CD4-positive, alpha-beta T cell treated with Interleukin-4 for 4 hours (primary cell): Measurements from ENCODE around the gene RARA.
"Not testable (repeated sequence)": the region's sequence is repeated elsewhere in the genome, so short reads cannot be mapped to it uniquely, and the experiment has no call there.

Experiments
- DNase-seq: peaks from one replicate; pipeline ENCODE4 v3.0.0-alpha.2; 2020

The RARA gene

DNA sequence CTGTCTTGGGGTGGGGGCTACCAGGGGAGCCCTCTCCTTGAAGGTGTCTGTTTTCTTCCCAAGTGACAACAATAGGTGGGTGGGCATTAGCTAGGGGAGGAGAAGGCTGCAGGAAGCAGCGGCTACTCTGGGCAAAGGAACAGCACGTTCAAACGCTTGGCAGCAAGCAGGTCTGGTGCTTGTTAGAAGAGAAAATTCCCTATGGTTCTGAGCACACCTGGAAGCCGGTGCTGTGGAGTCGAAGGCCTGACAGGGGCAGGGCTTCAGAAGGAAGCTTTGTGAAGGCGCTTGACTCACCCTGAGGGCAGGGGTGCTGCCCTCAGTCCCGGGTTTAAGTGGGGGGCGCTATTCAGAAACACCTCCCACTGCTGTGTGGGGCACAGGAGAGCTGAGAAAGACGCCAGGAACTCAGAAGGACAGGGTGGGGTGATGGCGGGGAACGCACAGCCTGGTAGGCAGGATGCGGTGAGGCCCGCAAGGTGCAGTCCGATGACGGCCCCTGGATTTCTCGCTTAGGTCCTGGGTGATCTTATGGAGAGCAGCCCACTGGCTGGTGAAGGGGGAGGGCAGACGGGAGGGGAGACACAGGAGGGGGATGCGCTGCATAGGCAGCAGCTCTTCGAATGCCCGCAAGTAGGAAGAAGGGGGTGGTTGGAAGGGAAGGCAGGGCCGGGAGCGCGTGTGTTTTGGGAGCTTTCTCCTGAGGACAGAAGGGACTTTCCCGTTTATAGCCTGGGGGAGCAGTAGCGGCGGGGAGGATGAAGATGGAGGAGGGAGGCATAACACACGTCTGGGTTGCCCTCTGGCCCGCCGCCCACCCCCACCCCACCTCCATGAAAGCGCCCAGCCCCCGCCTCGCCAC lies 52.3 kb downstream of the RARA start:
- DNase-seq = no peak

GRCh38 chr17:40361925-40362695 lies 53.1 kb downstream of the RARA start:
- DNase-seq = no peak

- DNase-seq = peak; percentile 65
These were observed 53.7 kb downstream of the RARA start for GRCh38 chr17:40362696-40363110.

- no peak for DNase-seq
These were observed 54.3 kb downstream of the RARA start for GRCh38 chr17:40363111-40363827.

DNA sequence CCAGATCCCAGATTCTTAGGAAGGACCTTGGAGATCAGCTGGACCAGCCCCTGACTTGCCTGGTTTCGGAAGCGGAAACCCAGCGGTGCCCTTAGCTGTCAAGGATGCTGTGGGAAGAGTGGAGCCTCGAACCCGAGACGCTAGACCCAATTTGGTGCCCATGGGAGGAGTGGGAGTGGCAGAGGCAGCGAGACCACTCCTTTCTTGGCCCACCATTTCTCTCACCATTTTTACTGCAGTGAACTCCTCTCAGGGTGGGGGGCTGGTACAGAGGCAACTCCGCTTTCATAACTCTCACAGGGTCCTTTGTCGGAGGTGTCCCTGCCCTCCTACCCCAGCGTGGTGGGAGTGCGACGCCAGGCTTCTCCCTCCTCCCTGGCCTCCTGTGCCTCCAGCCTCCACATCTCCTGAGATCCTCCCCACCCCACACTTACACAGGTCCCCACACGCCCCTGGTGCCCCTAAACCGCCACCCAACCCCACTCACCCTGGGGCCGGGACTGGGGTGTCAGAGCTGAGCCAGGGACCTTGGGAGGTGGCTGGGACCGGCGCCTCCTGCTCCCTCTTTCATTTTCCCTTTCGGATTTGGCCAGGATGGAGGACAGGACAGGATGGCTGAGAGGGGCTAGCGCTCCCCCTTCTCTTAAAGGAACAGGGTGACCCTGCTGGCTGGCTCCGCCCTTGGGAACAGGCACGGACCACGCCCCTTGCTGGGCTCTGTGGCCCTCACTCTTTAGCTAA lies 55.3 kb downstream of the RARA start, which contains the start of gene GJD3:
Gene GJD3, minus strand, starts transcription at position 617 of the 741 bp plus-strand sequence. CDS start 922 bp downstream, outside the sequence.
- DNase-seq = no peak

DNA sequence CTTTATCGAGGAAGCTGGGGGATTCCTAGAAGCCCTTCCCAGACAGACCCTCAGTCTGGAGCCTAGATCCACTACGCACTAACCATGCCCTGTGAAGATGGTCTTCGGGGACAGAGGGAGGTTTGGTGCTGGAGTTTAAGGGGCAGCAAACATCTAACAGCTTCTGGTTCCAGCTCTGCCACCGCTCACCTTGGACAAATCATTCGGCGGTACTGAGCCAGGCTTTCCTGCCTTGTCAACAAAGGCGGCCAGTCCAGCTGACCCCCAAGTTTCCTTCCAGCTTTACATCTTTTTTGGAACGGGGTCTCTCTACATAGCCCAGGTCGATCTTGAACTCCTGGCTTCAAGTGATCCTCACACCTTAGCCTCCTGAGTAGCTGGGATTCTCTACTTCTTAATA lies 55.9 kb downstream of the RARA start:
- DNase-seq = no peak

DNA sequence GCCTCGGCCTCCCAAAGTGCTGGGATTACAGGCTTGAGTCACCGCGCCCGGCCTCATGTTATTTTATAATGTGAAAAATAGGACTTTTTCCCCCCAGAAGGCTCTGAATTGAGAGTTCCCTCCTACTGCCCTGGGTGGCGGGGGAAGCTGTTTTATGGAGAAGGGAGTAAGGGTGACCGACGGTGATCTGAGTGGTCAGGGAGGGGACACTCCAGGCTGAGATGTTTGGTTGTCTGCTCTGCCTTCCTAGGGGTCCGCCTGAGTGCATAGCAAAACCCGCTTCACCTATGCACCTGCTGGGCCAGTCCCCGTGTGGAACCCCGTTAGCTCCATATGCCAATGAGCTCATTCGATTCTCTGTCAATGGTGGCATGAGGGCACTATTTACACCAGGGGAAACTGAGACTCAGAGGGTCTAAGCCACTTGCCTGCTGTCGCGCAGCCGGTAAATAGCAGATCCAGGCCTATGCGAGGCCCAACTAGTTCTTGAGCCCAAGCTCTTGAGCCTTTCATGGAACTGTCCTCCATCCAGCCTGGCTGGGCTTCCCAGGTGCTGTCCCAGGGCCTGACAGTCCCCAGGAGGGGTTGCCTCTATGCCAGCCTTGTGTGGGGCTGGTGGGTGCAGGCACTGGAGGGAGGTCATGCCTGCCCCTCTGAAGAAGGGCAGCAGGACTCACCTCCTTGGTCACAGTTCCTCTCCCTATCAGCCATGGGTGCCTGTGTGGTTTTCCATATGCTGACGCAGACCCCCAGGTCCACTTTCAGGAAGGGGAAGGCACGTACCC lies 57.3 kb downstream of the RARA start:
- no peak for DNase-seq

GRCh38 chr17:40366861-40367518 lies 58.0 kb downstream of the RARA start:
- DNase-seq = no peak

DNA sequence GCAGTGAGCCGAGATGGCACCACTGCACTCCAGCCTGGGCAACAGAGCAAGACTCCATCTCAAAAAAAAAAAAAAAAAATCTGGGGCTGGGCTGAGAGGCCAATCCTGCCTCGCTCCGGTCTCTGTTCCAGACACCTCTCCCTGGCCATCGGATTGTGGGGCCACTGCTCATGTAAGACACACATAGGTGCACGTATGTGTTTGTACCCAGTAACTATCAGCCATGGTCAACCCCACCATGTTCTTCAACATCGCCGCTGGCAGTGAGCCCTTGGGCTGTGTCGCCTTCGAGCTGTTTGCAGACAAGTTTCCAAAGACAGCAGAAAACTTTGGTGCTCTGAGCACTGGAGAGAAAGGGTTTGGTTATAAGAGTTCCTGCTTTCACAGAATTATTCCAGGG lies 58.7 kb downstream of the RARA start:
- DNase-seq = not testable (repeated sequence)

DNA sequence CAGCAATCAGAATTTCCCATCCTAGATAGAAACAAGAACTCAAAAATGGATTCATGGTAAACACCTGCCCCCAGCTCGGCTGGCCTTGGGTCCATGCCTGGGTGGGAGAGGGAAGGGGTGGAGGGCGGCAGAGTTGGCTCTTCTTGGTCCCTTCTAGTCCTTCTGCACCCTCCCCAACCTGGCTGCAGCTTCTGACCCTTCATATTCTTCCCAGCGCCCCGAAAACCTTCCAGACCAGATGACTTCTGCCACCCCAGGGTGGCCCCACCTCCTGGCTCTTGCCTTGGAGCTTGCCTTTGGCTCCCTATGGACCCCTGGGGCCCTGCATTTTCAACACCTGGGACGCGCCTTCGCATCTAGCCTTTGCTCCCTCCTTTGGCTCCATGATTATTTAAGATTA lies 60.9 kb downstream of the RARA start:
- no peak for DNase-seq

DNA sequence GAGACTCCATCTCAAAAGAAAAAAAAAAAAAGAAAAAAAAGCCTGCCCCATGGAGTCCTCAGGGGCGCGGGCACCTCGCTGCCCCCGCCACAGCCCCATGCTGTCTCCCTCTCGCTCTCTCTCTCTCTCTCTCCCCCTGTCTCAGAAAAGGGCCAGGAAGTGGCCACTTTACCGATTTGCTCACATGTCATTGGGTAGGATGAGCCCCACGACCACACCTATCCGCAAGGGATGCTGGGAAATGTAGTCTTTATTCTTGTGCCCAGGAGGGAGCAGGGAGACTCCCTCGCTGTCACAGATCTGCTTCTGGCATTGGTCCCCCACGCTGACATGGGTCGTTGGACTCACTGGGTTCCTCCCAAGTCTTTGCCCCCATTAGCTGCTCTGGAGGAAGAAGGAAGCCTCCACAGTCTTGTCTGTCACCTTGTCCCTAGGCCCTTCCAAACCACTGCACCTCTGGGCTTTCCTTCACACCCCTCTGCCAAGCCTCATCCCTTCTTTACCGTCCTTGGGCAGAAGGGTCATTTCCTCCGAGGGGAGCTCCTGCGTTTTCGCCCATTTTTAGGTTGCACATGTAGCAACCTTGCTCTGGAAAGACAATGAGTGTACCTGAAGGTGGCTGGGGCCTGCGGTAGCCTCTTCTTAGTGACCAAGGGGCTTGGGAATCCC lies 62.4 kb downstream of the RARA start:
- DNase-seq = peak; percentile 35

DNA sequence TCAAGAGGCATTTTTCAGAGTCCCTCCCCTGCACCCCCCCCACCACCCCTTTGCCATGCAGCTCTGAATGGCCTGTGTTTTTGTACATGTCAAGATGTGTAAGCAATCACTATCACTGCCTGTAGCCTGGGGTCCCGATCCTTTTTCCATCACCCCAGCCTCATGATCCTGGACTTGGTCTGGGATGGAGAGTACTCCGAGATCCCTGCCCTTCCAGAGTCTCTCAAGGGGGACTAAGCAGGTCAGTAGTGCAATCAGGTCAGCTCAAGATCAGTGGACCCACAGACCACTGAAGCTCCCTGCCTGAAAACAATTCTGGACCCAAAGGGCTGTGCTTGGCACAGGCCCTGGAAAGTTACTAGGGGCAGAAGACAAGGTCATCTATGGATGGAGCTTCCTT lies 63.1 kb downstream of the RARA start:
- no peak for DNase-seq

DNA sequence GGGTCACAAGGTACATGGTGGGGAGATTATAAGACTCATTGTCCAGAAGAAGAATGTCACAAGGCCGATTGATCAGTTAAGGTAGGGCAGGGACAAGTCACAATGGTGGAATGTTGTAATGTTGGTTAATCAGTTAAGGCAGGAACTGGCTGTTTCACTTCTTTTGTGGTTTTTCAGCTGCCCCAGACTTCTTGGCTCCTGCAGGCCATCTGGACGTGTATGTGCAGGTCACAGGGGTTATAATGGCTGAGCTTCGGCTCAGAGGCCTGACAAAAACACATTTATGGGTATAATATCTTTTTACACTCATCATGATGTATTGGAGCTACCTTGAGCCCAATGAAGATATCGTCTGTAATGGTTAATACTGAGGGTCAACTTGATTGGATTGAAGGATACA lies 63.7 kb downstream of the RARA start:
- DNase-seq = not testable (repeated sequence)

GRCh38 chr17:40373324-40373723 lies 64.3 kb downstream of the RARA start:
- no peak for DNase-seq

GRCh38 chr17:40373999-40374398 lies 65.0 kb downstream of the RARA start:
- no peak for DNase-seq

DNA sequence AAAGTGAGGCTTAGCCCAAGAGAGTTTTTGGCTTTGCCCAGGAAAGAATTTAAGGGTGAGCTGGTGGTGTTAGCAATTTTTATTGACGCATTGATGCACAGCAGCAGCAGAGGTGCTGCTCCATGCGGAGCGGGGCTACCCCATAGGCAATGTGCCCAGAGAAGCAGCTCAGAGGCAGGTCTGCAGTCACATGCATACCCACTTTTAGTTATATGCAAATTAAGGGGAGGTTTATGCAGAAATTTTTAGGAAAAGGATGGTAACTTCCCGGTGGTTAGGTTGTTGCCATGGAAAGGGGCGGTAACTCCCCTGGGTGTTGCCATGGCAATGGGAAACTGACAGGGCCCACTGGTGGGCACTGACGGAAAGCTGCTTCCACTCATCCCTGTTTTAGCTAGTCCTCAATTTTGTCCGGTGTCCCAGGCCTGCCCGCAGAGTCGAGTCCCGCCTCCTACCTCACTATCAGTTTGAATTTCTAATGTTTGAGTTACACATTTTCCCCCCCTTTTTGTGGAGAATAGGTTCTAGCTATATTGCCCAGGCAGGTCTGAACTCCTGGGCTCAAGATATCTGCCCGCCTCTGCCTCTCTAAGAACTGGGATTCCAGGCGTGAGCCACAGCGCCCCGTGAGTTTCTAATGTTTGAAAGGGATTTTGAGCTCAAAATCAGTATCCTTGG lies 66.0 kb downstream of the RARA start:
- no peak for DNase-seq

GRCh38 chr17:40375786-40376185 lies 66.8 kb downstream of the RARA start:
- DNase-seq = not testable (repeated sequence)

- DNase-seq = not testable (repeated sequence)
These were observed 67.6 kb downstream of the RARA start for GRCh38 chr17:40376541-40376940.

GRCh38 chr17:40377832-40378231 lies 68.9 kb downstream of the RARA start:
- no peak for DNase-seq

- DNase-seq = no peak
These were observed 70.0 kb downstream of the RARA start for GRCh38 chr17:40378966-40379365.
